ENCODE results near the gene SLC4A2. TPM values are rescaled to one million over a fixed set of nuclear protein-coding genes. Genes with fewer than 3 reads are reported as not detected.

Gene SLC4A2, protein sequence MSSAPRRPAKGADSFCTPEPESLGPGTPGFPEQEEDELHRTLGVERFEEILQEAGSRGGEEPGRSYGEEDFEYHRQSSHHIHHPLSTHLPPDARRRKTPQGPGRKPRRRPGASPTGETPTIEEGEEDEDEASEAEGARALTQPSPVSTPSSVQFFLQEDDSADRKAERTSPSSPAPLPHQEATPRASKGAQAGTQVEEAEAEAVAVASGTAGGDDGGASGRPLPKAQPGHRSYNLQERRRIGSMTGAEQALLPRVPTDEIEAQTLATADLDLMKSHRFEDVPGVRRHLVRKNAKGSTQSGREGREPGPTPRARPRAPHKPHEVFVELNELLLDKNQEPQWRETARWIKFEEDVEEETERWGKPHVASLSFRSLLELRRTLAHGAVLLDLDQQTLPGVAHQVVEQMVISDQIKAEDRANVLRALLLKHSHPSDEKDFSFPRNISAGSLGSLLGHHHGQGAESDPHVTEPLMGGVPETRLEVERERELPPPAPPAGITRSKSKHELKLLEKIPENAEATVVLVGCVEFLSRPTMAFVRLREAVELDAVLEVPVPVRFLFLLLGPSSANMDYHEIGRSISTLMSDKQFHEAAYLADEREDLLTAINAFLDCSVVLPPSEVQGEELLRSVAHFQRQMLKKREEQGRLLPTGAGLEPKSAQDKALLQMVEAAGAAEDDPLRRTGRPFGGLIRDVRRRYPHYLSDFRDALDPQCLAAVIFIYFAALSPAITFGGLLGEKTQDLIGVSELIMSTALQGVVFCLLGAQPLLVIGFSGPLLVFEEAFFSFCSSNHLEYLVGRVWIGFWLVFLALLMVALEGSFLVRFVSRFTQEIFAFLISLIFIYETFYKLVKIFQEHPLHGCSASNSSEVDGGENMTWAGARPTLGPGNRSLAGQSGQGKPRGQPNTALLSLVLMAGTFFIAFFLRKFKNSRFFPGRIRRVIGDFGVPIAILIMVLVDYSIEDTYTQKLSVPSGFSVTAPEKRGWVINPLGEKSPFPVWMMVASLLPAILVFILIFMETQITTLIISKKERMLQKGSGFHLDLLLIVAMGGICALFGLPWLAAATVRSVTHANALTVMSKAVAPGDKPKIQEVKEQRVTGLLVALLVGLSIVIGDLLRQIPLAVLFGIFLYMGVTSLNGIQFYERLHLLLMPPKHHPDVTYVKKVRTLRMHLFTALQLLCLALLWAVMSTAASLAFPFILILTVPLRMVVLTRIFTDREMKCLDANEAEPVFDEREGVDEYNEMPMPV
- 50.6 TPM for total RNA-seq (2013)
- polyA plus RNA-seq: 100 to 1,000 TPM in 1 of 3 donors, 10 to 100 TPM in 2; 21.6 to 132 (median 23.8) TPM
- 48.6 and 57.3 TPM in 2 replicates for polyA minus RNA-seq
- 41.5 to 112 (median 56.6) reads per million in 11 experiments for total RNA-seq

DNA sequence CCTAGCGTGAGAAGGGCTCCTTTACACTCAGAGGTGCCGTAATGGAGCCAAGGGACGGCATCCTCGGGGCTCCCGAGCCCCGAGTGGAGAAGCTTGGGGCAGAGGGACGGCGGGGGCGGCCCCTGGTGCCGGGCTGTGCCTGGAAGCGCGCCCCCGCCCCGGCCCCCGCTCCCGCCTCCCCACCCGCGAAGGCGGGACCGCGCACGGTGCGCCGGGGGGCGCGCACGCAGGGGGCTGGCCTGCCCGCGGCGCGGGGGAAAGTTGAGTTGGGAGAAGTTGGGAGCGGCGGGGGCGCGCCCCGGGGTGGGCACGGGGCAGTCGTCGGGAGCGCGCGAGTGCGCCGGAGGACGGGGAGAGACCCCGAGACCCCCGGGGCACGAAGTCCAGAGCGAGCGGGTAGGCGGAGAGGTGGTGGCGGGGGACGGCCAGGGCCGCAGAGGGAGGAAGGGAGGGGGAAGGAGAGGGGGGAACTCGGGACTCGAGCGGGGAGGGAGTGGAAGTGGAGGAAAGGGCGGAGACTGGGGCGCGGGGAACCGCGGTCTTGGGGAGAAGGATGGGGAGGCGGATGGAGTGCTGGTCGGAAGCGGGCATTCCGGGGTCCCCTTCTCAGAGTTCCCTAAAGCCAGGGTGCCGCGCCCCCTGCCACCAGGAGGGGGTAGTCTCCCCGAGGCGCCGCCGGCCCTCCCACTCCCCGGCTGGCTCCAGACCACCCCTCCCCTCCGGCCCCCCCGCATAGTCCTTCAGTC, at the start of gene SLC4A2:
TSS of gene SLC4A2 (plus strand) at position 223 of the 746 bp plus-strand sequence. CDS start 2,399 bp downstream, outside the sequence.
- H3K4me1 ChIP-seq (ENCODE audit: control insufficient read depth in 1 of 2, insufficient read depth in 2 of 2, low read length in 2 of 2): peaks cover 35 to 43% of the 10 kb centered on the region in 2 donors
- H3K27ac Mint-ChIP-seq: peak within 1 kb of the TSS; percentile 82 to 93 (median 89)
- H3K4me3 ChIP-seq (replicated peaks in 1 of 3; ENCODE audit: low read depth in 2 of 3, low read length in 3 of 3): peak within 1 kb of the TSS; percentile 66 to 97 (median 94)
- peak within 1 kb of the TSS; percentile 93 to 98 for H3K4me3 Mint-ChIP-seq
- TF ChIP-seq, protein P1, sequence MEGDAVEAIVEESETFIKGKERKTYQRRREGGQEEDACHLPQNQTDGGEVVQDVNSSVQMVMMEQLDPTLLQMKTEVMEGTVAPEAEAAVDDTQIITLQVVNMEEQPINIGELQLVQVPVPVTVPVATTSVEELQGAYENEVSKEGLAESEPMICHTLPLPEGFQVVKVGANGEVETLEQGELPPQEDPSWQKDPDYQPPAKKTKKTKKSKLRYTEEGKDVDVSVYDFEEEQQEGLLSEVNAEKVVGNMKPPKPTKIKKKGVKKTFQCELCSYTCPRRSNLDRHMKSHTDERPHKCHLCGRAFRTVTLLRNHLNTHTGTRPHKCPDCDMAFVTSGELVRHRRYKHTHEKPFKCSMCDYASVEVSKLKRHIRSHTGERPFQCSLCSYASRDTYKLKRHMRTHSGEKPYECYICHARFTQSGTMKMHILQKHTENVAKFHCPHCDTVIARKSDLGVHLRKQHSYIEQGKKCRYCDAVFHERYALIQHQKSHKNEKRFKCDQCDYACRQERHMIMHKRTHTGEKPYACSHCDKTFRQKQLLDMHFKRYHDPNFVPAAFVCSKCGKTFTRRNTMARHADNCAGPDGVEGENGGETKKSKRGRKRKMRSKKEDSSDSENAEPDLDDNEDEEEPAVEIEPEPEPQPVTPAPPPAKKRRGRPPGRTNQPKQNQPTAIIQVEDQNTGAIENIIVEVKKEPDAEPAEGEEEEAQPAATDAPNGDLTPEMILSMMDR (IDR thresholded peaks at IDR 0.05): peak; percentile 51
- H3K27ac ChIP-seq (ENCODE audit: low read depth in 1 of 2, low read length in 2 of 2): peak within 1 kb of the TSS; percentile 82 to 89
- peaks cover 15 to 28% of the 10 kb centered on the region in 2 donors for H3K36me3 Mint-ChIP-seq
- H3K27me3 ChIP-seq (ENCODE audit: control insufficient read depth in 2 of 2, insufficient read depth in 2 of 2, low read length in 2 of 2): no peaks in the 10 kb centered on the region
- peaks cover 0 to 1% (median under 1%) of the 10 kb centered on the region in 3 donors for H3K27me3 Mint-ChIP-seq (ENCODE audit: low read depth in 3 of 3)
- H3K4me1 Mint-ChIP-seq: peaks cover 36% of the 10 kb centered on the region
- H3K36me3 ChIP-seq (replicated peaks in 1 of 2; ENCODE audit: control insufficient read depth in 1 of 2, insufficient read depth in 2 of 2, low read length in 2 of 2): peaks cover 13 to 26% of the 10 kb centered on the region in 2 donors
- no peaks in the 10 kb centered on the region for H3K9me3 ChIP-seq (replicated peaks in 1 of 2; ENCODE audit: control insufficient read depth in 1 of 2, insufficient read depth in 1 of 2, low read length in 2 of 2)
- H3K9ac ChIP-seq (ENCODE audit: insufficient read depth, low read length, poor library complexity, severe bottlenecking): peak within 1 kb of the TSS; percentile 72
- peak within 1 kb of the TSS; percentile 87 for H2AFZ ChIP-seq (ENCODE audit: insufficient read depth, low read depth, low read length, poor library complexity, severe bottlenecking)
- intact Hi-C loops (cut with micrococcal nuclease): loop anchor here (2.0 kb wide), 4 partner anchors 21 to 51 kb away; partner anchors contain the start of genes AGAP3 (in 1 of the 2) and FASTK (in 1 of the 2)
- H3K79me2 ChIP-seq (ENCODE audit: insufficient read depth, low read length): peaks cover 38% of the 10 kb centered on the region
- peaks cover 49% of the 10 kb centered on the region for H4K20me1 ChIP-seq (ENCODE audit: insufficient read depth, low read length)
- H3K4me2 ChIP-seq (replicated peaks; ENCODE audit: extremely low read depth, low read length, poor library complexity, severe bottlenecking): peak within 1 kb of the TSS; percentile 98
- H3K9me3 Mint-ChIP-seq: no peaks in the 10 kb centered on the region
- WGBS (ENCODE audit: insufficient coverage): under 1% methylated on average over 51 of the region's 75 CpGs
- DNase-seq: peak; percentile 66 to 69 (median 67)

Data from CD14-positive monocyte (primary cell).